Osteoblast (primary cell): ENCODE measurements around the gene KIF21B. TPM values are rescaled to one million over a fixed set of nuclear protein-coding genes. Genes with fewer than 3 reads are reported as not detected.
A peak's percentile ranks its signal among the peaks of the same experiment; 100 is the strongest.

ENCODE experiments used
- DNase-seq: peaks from one replicate; pipeline ENCODE4 v3.0.0; 2011; ENCODE audit warnings: low spot score, mixed read lengths; ENCODE audit not compliant: insufficient read length; ENCODE audit errors: missing footprints
- H2AFZ ChIP-seq: 2 replicates; pipeline ENCODE4 v1.6.0; 2011; ENCODE audit warnings: mild to moderate bottlenecking, low read length
- H3K27ac ChIP-seq: 2 replicates; pipeline ENCODE4 v1.5.1; 2011; ENCODE audit warnings: mild to moderate bottlenecking, low read depth, low read length, moderate library complexity
- H3K27me3 ChIP-seq: 2 replicates; pipeline ENCODE4 v1.6.0; 2012; ENCODE audit warnings: mild to moderate bottlenecking, control low read depth, inconsistent platforms, low read length, moderate library complexity; ENCODE audit not compliant: insufficient read depth
- H3K36me3 ChIP-seq: 2 replicates; pipeline ENCODE4 v1.5.1; 2011; ENCODE audit warnings: mild to moderate bottlenecking, low read length, control low read depth, moderate library complexity; ENCODE audit not compliant: insufficient read depth
- H3K4me1 ChIP-seq: 2 replicates; pipeline ENCODE4 v1.5.1; 2011; ENCODE audit warnings: mild to moderate bottlenecking, low read length, control low read depth, moderate library complexity; ENCODE audit not compliant: insufficient read depth
- H3K4me2 ChIP-seq: 2 replicates; pipeline ENCODE4 v1.6.0; 2011; ENCODE audit warnings: mild to moderate bottlenecking, low read length; ENCODE audit not compliant: insufficient read depth
- H3K4me3 ChIP-seq: fragments of 200-600 bp; sonication (generic); 3 replicates; pipeline ENCODE4 v1.5.1; 2012; ENCODE audit warnings: mild to moderate bottlenecking, low read length, inconsistent platforms; ENCODE audit not compliant: insufficient read depth
- H3K79me2 ChIP-seq: 2 replicates; pipeline ENCODE4 v1.6.0; 2012; ENCODE audit warnings: mild to moderate bottlenecking, low read length, control low read depth, inconsistent platforms; ENCODE audit not compliant: insufficient read depth
- H3K9me3 ChIP-seq: 2 replicates; pipeline ENCODE4 v1.5.1; 2011; ENCODE audit warnings: low read depth, low read length, control low read depth
- H4K20me1 ChIP-seq: 2 replicates; pipeline ENCODE4 v1.6.0; 2012; ENCODE audit warnings: mild to moderate bottlenecking, low read length, control low read depth; ENCODE audit not compliant: insufficient read depth
- total RNA-seq: library from RNA; depleted of rRNA; stranded (reverse); fragments of >200 nt; gene quantifications from 2 replicates; pipeline ENCODE4 v1.2.3, GENCODE V29; 2012
- TF ChIP-seq, protein P1 (sequence below): IDR thresholded peaks from 2 replicates; pipeline ENCODE4 v1.5.1; 2011; ENCODE audit warnings: mild to moderate bottlenecking, low read depth, low read length, moderate library complexity; ENCODE audit errors: extremely low read depth

KIF21B gene
- total RNA-seq, 1 donor, result under 0.01 TPM

DNA sequence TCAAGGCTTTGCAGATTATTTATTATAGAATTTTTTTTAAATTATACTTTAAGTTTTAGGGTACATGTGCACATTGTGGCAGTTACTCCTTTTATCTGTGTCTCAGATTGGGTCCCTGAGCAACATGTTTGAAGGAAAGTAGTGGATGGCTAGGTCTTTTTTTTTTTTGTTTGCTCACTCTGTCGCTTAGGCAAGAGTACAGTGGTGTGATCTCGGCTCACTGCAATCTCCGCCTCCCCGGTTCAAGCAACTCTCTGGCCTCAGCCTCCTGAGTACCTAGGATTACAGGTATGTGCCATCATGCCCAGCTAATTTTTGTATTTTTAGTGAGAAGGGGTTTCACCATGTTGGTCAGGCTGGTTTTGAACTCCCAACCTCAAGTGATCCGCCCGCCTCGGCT, 39.6 kb upstream of the KIF21B start:
- no peak overlapping the region for H3K4me3 ChIP-seq
- H3K27ac ChIP-seq, result no peak overlapping the region
- H3K79me2 ChIP-seq, result no peaks in the 10 kb centered on the region
- TF ChIP-seq, protein P1, sequence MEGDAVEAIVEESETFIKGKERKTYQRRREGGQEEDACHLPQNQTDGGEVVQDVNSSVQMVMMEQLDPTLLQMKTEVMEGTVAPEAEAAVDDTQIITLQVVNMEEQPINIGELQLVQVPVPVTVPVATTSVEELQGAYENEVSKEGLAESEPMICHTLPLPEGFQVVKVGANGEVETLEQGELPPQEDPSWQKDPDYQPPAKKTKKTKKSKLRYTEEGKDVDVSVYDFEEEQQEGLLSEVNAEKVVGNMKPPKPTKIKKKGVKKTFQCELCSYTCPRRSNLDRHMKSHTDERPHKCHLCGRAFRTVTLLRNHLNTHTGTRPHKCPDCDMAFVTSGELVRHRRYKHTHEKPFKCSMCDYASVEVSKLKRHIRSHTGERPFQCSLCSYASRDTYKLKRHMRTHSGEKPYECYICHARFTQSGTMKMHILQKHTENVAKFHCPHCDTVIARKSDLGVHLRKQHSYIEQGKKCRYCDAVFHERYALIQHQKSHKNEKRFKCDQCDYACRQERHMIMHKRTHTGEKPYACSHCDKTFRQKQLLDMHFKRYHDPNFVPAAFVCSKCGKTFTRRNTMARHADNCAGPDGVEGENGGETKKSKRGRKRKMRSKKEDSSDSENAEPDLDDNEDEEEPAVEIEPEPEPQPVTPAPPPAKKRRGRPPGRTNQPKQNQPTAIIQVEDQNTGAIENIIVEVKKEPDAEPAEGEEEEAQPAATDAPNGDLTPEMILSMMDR, result no peak
- DNase-seq, result peak; percentile 6
- H3K27me3 ChIP-seq, result peaks cover 12% of the 10 kb centered on the region
- H3K4me2 ChIP-seq, result no peak overlapping the region
- H3K4me1 ChIP-seq, result no peaks in the 10 kb centered on the region
- H2AFZ ChIP-seq, result no peak overlapping the region
- H3K9me3 ChIP-seq, result no peaks in the 10 kb centered on the region
- H4K20me1 ChIP-seq, result no peaks in the 10 kb centered on the region
- no peaks in the 10 kb centered on the region for H3K36me3 ChIP-seq

DNA sequence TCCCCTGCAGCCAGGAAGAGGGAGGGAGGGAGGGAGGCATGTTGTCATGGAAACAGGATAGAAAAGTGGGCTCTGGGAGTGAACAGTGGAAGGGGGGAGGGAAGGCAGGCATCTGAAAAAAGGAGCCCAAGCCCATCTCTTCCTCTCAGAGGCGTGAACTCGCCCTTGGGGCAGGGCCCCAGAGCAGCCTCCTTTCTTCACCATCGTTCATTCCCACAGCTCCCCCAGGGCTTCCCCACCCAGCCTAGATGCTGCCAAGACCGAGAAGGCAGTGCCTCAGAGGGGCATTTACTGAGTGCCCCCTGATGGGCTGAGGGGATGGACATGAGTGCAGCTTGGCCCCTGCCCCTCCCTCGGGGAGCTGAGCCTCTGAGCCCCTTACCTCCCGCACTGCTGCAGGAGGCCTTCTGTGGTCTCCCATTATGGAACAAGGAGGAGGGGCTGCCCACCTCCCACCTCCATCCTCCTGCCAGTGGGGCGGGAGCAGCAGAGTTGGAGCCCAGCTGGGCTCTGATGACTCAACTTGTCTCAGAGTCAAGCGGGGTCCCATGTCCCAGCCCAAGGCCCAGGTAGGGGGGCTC, 39.1 kb upstream of the KIF21B start:
- TF ChIP-seq, protein P1, result no peak
- H3K27ac ChIP-seq, result no peak overlapping the region

DNA sequence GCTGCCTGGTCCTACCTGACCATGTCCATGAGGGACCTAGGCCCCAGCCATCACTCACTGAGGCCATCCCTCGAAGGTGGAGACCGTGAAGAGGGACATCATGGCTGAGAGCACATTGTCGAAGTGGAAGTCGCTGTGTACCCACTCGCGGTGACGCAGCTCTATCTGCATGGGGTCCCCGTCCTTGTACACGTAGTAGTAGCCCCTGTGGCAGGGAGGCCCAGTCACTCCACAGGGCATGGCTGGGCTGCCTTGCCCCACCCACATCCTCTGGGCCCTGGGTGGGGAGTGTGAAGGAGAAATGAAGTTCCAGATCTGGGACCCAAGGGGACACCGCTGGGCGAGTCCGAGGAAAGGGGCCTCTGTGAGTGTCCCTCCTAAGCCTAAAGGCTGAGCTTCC, 38.4 kb upstream of the KIF21B start:
- Histone ChIP-seq H3K4me2 (no peak overlapping the region), H4K20me1 (no peaks in the 10 kb centered on the region), H3K27ac (no peak overlapping the region), H2AFZ (no peak overlapping the region), H3K9me3 (no peaks in the 10 kb centered on the region), H3K36me3 (no peaks in the 10 kb centered on the region), H3K79me2 (no peaks in the 10 kb centered on the region), H3K27me3 (peaks cover 6% of the 10 kb centered on the region), H3K4me3 (no peak overlapping the region), H3K4me1 (no peaks in the 10 kb centered on the region)
- DNase-seq, result no peak
- TF ChIP-seq, protein P1, result no peak

More for the DNA sequence above, 39.1 kb upstream of the KIF21B start:
- Histone ChIP-seq H3K4me1 (no peaks in the 10 kb centered on the region), H3K4me2 (no peak overlapping the region), H3K9me3 (no peaks in the 10 kb centered on the region), H2AFZ (no peak overlapping the region), H3K36me3 (no peaks in the 10 kb centered on the region), H4K20me1 (no peaks in the 10 kb centered on the region), H3K79me2 (no peaks in the 10 kb centered on the region), H3K4me3 (no peak overlapping the region), H3K27me3 (peaks cover 9% of the 10 kb centered on the region)
- peak; percentile 67 for DNase-seq

DNA sequence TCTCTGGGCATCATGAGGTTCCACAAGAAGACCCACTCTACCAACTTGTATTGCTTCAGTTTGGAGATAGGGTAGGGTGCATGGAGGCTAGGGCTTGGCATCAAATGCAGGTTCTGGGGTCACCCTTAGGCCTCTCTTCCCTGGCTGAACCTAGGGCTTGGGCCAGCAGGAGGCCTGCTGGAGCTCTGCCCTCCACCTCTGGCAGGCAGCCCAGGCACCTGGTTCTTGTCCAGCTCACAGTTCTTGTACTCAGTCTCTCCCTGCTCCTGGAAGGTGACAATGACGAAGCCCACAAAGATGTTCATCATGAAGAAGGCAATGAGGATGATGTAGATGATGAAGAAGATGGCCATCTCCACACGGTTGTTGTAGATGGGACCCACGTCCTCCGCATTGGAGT, 37.5 kb upstream of the KIF21B start:
- Histone ChIP-seq H3K9me3 (no peaks in the 10 kb centered on the region), H4K20me1 (no peaks in the 10 kb centered on the region), H3K4me3 (no peak overlapping the region), H3K79me2 (no peaks in the 10 kb centered on the region), H3K36me3 (no peaks in the 10 kb centered on the region), H3K4me2 (no peak overlapping the region), H3K27ac (no peak overlapping the region), H3K4me1 (no peaks in the 10 kb centered on the region), H3K27me3 (peaks cover 6% of the 10 kb centered on the region), H2AFZ (no peak overlapping the region)
- DNase-seq, result peak; percentile 23
- TF ChIP-seq, protein P1, result no peak
